BLaER1 (cell line): ENCODE measurements around the gene LGALS3BP.
"Not testable (repeated sequence)": the region's sequence is repeated elsewhere in the genome, so short reads cannot be mapped to it uniquely, and the experiment has no call there.

Experiments used
- H3K27ac ChIP-seq: shearing (Covaris generic); formaldehyde crosslinking; 2 replicates; pipeline ENCODE4 v1.8.1; 2022
- H3K27me3 ChIP-seq: shearing (Covaris generic); formaldehyde crosslinking; 2 replicates; pipeline ENCODE4 v1.8.1; 2022
- H3K36me3 ChIP-seq: shearing (Covaris generic); formaldehyde crosslinking; 2 replicates; pipeline ENCODE4 v1.8.1; 2022
- H3K4me1 ChIP-seq: shearing (Covaris generic); formaldehyde crosslinking; 2 replicates; pipeline ENCODE4 v1.8.1; 2022
- H3K4me2 ChIP-seq: shearing (Covaris generic); formaldehyde crosslinking; 2 replicates; pipeline ENCODE4 v1.8.1; 2022
- H3K4me3 ChIP-seq: shearing (Covaris generic); formaldehyde crosslinking; 2 replicates; pipeline ENCODE4 v1.8.1; 2022
- H3K9ac ChIP-seq: shearing (Covaris generic); formaldehyde crosslinking; 2 replicates; pipeline ENCODE4 v1.8.1; 2022
- H3K9me3 ChIP-seq: shearing (Covaris generic); formaldehyde crosslinking; 2 replicates; pipeline ENCODE4 v1.8.1; 2022
- H4K20me1 ChIP-seq: shearing (Covaris generic); formaldehyde crosslinking; 2 replicates; pipeline ENCODE4 v1.8.1; 2022
- Cebpa-rat ChIP-seq: shearing (Covaris generic); IDR thresholded peaks from 2 replicates; pipeline ENCODE4 v1.8.1; 2022

Gene LGALS3BP

GRCh38 chr17:78966123-78966813 lies 13.5 kb downstream of the LGALS3BP start:
- Histone ChIP-seq H3K27ac (peak overlapping the region; percentile 69), H3K9me3 (no peaks in the 10 kb centered on the region), H3K4me3 (no peak overlapping the region), H3K27me3 (no peaks in the 10 kb centered on the region), H3K4me1 (peaks cover 100% of the 10 kb centered on the region), H3K36me3 (no peaks in the 10 kb centered on the region), H4K20me1 (peaks cover 13% of the 10 kb centered on the region), H3K4me2 (peak overlapping the region; percentile 89), H3K9ac (peak overlapping the region; percentile 30; the same call in 1 of the 2 replicates)
- no peak for TF ChIP-seq Cebpa-rat

GRCh38 chr17:78965491-78965924 lies 14.2 kb downstream of the LGALS3BP start:
- Histone ChIP-seq H3K4me3 (peak overlapping the region; percentile 44), H3K9ac (peak overlapping the region; percentile 26; the same call in 1 of the 2 replicates), H3K4me2 (peak overlapping the region; percentile 89), H3K4me1 (peaks cover 97% of the 10 kb centered on the region), H4K20me1 (peaks cover 7% of the 10 kb centered on the region), H3K27me3 (no peaks in the 10 kb centered on the region), H3K36me3 (no peaks in the 10 kb centered on the region), H3K27ac (peak overlapping the region; percentile 69), H3K9me3 (no peaks in the 10 kb centered on the region)
- no peak for TF ChIP-seq Cebpa-rat

DNA sequence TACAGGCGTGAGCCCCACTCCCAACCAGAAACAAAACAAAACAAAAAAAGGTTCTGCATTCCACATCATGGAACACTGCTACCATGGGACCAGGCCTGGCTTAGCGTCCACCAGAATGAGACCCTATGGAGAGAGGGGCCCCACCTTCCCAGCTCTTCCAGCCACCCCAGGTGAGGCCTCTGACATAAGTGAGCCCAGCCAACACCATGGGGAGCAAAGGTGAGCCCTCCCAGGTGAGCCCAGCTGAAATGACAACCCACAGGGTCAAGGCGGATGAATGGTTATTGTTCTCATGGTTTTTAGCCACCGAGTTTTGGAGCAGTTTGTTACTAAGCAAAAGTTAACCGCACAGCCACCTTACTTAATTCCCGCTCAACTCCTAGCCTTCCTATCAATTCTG lies 16.3 kb downstream of the LGALS3BP start:
- H3K36me3 ChIP-seq = no peaks in the 10 kb centered on the region
- no peaks in the 10 kb centered on the region for H3K27me3 ChIP-seq
- no peak overlapping the region for H3K27ac ChIP-seq
- no peaks in the 10 kb centered on the region for H3K9me3 ChIP-seq
- TF ChIP-seq Cebpa-rat = no peak
- peak overlapping the region; percentile 69 for H3K4me2 ChIP-seq
- H3K4me1 ChIP-seq = peaks cover 76% of the 10 kb centered on the region
- H4K20me1 ChIP-seq = no peaks in the 10 kb centered on the region
- H3K4me3 ChIP-seq = no peak overlapping the region
- H3K9ac ChIP-seq = no peak overlapping the region

DNA sequence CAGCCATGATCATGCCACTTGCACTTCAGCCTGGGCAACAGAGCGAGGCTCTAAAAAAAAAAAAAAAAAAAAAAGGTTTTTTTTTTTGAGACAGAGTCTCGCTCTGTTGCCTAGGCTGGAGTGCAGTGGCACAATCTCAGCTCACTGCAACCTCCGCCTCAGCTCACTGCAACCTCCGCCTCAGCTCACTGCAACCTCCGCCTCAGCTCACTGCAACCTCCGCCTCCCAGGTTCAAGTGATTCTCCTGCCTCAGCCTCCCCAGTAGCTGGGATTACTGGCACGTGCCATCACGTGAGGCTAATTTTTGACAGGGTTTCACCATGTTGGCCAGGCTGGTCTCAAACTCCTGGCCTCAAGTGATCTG lies 16.8 kb downstream of the LGALS3BP start:
- H3K9ac ChIP-seq, H3K9me3 ChIP-seq, H3K27ac ChIP-seq, H3K4me3 ChIP-seq, H3K27me3 ChIP-seq, H4K20me1 ChIP-seq, H3K36me3 ChIP-seq: not testable (repeated sequence)
- Histone ChIP-seq H3K4me2 (peak overlapping the region; percentile 69), H3K4me1 (peaks cover 72% of the 10 kb centered on the region)

- Histone ChIP-seq H4K20me1 (no peaks in the 10 kb centered on the region), H3K27me3 (no peaks in the 10 kb centered on the region), H3K36me3 (no peaks in the 10 kb centered on the region), H3K9me3 (no peaks in the 10 kb centered on the region), H3K4me1 (peaks cover 67% of the 10 kb centered on the region), H3K4me2 (peak overlapping the region; percentile 69), H3K27ac (peak overlapping the region; percentile 55), H3K4me3 (no peak overlapping the region), H3K9ac (no peak overlapping the region)
- no peak for TF ChIP-seq Cebpa-rat
Observed at GRCh38 chr17:78962345-78962983, 17.3 kb downstream of the LGALS3BP start.

- TF ChIP-seq Cebpa-rat = no peak
- H3K4me3 ChIP-seq = no peak overlapping the region
- H4K20me1 ChIP-seq = no peaks in the 10 kb centered on the region
- H3K27me3 ChIP-seq = no peaks in the 10 kb centered on the region
- peaks cover 58% of the 10 kb centered on the region for H3K4me1 ChIP-seq
- no peak overlapping the region for H3K9ac ChIP-seq
- no peaks in the 10 kb centered on the region for H3K36me3 ChIP-seq
- H3K9me3 ChIP-seq = no peaks in the 10 kb centered on the region
- peak overlapping the region; percentile 69 for H3K4me2 ChIP-seq
- H3K27ac ChIP-seq = no peak overlapping the region
Observed at GRCh38 chr17:78961571-78961970, 18.2 kb downstream of the LGALS3BP start.

- Histone ChIP-seq H3K9ac (no peak overlapping the region), H3K27ac (no peak overlapping the region), H3K27me3 (no peaks in the 10 kb centered on the region), H3K36me3 (no peaks in the 10 kb centered on the region), H3K4me1 (peaks cover 51% of the 10 kb centered on the region), H3K9me3 (no peaks in the 10 kb centered on the region), H3K4me2 (no peak overlapping the region), H4K20me1 (no peaks in the 10 kb centered on the region), H3K4me3 (no peak overlapping the region)
- TF ChIP-seq Cebpa-rat = no peak
Observed at GRCh38 chr17:78960928-78961327, 18.8 kb downstream of the LGALS3BP start.

DNA sequence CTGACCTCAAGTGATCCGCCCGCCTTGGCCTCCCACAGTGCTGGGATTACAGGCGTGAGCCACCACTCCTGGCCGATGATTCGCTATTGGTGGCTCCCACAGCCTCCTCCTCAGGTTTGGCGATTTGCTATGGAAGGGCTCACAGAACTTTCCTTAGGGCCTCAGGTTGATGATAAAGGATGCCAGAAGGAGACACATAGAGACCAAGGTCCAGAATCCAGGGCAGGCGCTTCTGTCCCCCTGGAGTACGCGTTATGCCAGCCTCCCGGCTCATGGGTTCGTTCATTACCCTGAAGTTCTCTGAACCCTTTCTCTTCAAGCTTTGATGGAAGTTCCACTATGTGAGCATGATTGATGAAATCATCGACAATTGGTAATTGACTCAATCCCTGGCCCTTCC lies 19.9 kb downstream of the LGALS3BP start:
- no peak overlapping the region for H3K4me2 ChIP-seq
- TF ChIP-seq Cebpa-rat = no peak
- H3K4me3 ChIP-seq = no peak overlapping the region
- no peaks in the 10 kb centered on the region for H4K20me1 ChIP-seq
- no peaks in the 10 kb centered on the region for H3K9me3 ChIP-seq
- H3K9ac ChIP-seq = no peak overlapping the region
- H3K4me1 ChIP-seq = peaks cover 40% of the 10 kb centered on the region
- H3K27ac ChIP-seq = no peak overlapping the region
- H3K27me3 ChIP-seq = no peaks in the 10 kb centered on the region
- no peaks in the 10 kb centered on the region for H3K36me3 ChIP-seq

GRCh38 chr17:78958641-78959127 lies 21.0 kb downstream of the LGALS3BP start:
- TF ChIP-seq Cebpa-rat = no peak
- Histone ChIP-seq H3K4me3 (no peak overlapping the region), H3K27me3 (no peaks in the 10 kb centered on the region), H3K9ac (no peak overlapping the region), H3K36me3 (no peaks in the 10 kb centered on the region), H3K4me2 (no peak overlapping the region), H3K4me1 (peaks cover 38% of the 10 kb centered on the region), H3K27ac (no peak overlapping the region), H3K9me3 (no peaks in the 10 kb centered on the region), H4K20me1 (no peaks in the 10 kb centered on the region)

DNA sequence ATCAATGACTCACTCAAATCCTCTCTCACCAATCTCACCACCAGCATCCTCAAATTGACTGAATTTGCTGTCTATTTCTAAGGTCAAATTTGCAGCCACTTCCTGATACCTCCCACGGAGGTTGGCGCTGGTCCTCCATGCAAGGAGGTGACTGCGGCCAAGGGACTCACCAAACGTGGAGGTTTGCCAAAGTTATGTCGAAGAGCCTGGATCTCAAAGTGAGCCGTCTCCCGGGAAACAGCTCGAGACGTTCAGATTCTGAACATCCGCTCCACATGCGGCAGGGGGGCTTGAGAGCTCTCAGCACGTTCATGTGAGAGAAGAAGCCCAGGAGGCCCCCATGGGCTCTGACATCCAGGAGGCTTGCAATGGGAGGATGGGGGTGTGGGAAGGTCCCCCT lies 22.6 kb downstream of the LGALS3BP start:
- H3K4me1 ChIP-seq = peaks cover 38% of the 10 kb centered on the region
- H3K9me3 ChIP-seq = no peaks in the 10 kb centered on the region
- H3K36me3 ChIP-seq = no peaks in the 10 kb centered on the region
- H3K9ac ChIP-seq = no peak overlapping the region
- H3K27me3 ChIP-seq = no peaks in the 10 kb centered on the region
- no peak overlapping the region for H3K4me3 ChIP-seq
- no peak overlapping the region for H3K4me2 ChIP-seq
- no peaks in the 10 kb centered on the region for H4K20me1 ChIP-seq
- TF ChIP-seq Cebpa-rat = no peak
- no peak overlapping the region for H3K27ac ChIP-seq
